IMR-90 (cell line): ENCODE results near the gene FAM234A.
"Not testable (repeated sequence)": the region's sequence is repeated elsewhere in the genome, so short reads cannot be mapped to it uniquely, and the experiment has no call there.

Experiments used
- CTCF ChIP-seq: conservative IDR thresholded peaks from 2 replicates; pipeline ENCODE4 v1.5.1; 2012; ENCODE audit warnings: mild to moderate bottlenecking, low read depth, low read length, improper control_type of control experiment
- POLR2A ChIP-seq: IDR thresholded peaks from 2 replicates; pipeline ENCODE4 v1.6.1; 2012; ENCODE audit warnings: mild to moderate bottlenecking, low read depth, low read length

- TF ChIP-seq CTCF, POLR2A: not testable (repeated sequence)
These were observed 22.9 kb upstream of the FAM234A start for GRCh38 chr16:211631-212180.
